HEK293 (cell line): Measurements from ENCODE around the gene XPO5.

Experiments used
- CTCF ChIA-PET: fragments of 350-600 bp; formaldehyde crosslinking; extraction: SDS; loops from one replicate; lab custom pipeline; 2021; ENCODE audit warnings: antibody characterized with exemption; lab: Yijun Ruan, JAX
- POLR2A ChIA-PET: fragments of 300-600 bp; formaldehyde crosslinking; extraction: SDS; loops from one replicate; lab custom pipeline; 2020; ENCODE audit warnings: antibody characterized with exemption, inconsistent platforms; lab: Yijun Ruan, JAX
- H3K27ac ChIP-seq: fragments of 200-500 bp; sonication (Bioruptor generic); 2 replicates; pipeline ENCODE4 v1.5.1; 2014; ENCODE audit warnings: low read depth, low read length, control low read depth, inconsistent platforms; ENCODE audit errors: extremely low read depth
- H3K36me3 ChIP-seq, 2 experiments: fragments of 200-500 bp in 1 of 2; sonication (Bioruptor generic) in 1 of 2; 1 replicate in 1 of 2; 2 replicates in 1 of 2; pipeline ENCODE4 v1.5.1; 2014 to 2017; ENCODE audit warnings: inconsistent platforms in 2 of 2, low read length in 2 of 2; ENCODE audit not compliant: control insufficient read depth in 2 of 2, insufficient read depth in 1 of 2
- H3K4me1 ChIP-seq: fragments of 200-500 bp; sonication (Bioruptor generic); 2 replicates; pipeline ENCODE4 v1.5.1; 2014; ENCODE audit warnings: mild to moderate bottlenecking, low read length, inconsistent platforms; ENCODE audit not compliant: control insufficient read depth, insufficient read depth
- H3K4me3 ChIP-seq: 2 replicates; pipeline ENCODE4 v1.5.1; 2011; ENCODE audit warnings: low read depth, mild to moderate bottlenecking, control low read depth, low read length, moderate library complexity
- H3K9me3 ChIP-seq: fragments of 200-500 bp; sonication (Bioruptor generic); 2 replicates; pipeline ENCODE4 v1.5.1; 2014; ENCODE audit warnings: low read depth, low read length, inconsistent platforms; ENCODE audit not compliant: control insufficient read depth, insufficient read depth
- PRDM1 ChIP-seq: fragments of 450-650 bp; formaldehyde crosslinking; IDR thresholded peaks from 2 replicates; pipeline ENCODE4; 2016; ENCODE audit warnings: missing biosample characterization, missing genetic modification characterization
- SALL2 ChIP-seq: fragments of 450-650 bp; formaldehyde crosslinking; IDR thresholded peaks from 2 replicates; pipeline ENCODE4 v1.5.0; 2017; ENCODE audit warnings: missing biosample characterization, mild to moderate bottlenecking, missing genetic modification characterization, borderline replicate concordance
- ZBTB10 ChIP-seq: fragments of 450-650 bp; formaldehyde crosslinking; IDR thresholded peaks from 2 replicates; pipeline ENCODE4 v1.5.1; 2016; ENCODE audit warnings: missing biosample characterization, missing genetic modification characterization
- ZBTB11 ChIP-seq: fragments of 450-650 bp; formaldehyde crosslinking; conservative IDR thresholded peaks from 2 replicates; pipeline ENCODE4 v1.5.1; 2016; ENCODE audit warnings: low read depth, missing biosample characterization, missing genetic modification characterization
- ZBTB44 ChIP-seq: fragments of 450-650 bp; IDR thresholded peaks from 2 replicates; pipeline ENCODE4 v1.5.1; 2018; ENCODE audit warnings: missing biosample characterization, mild to moderate bottlenecking, missing genetic modification characterization
- ZBTB7A ChIP-seq: fragments of 450-650 bp; formaldehyde crosslinking; IDR thresholded peaks from 2 replicates; pipeline ENCODE4 v1.5.1; 2016; ENCODE audit warnings: low read depth, missing biosample characterization, missing genetic modification characterization
- ZNF133 ChIP-seq: fragments of 450-650 bp; formaldehyde crosslinking; IDR thresholded peaks from 2 replicates; pipeline ENCODE4 v1.5.1; 2016; ENCODE audit warnings: missing biosample characterization, missing genetic modification characterization
- ZNF140 ChIP-seq: fragments of 450-650 bp; formaldehyde crosslinking; IDR thresholded peaks from 2 replicates; pipeline ENCODE4 v1.5.1; 2016; ENCODE audit warnings: missing biosample characterization, missing genetic modification characterization
- ZNF174 ChIP-seq: fragments of 450-650 bp; formaldehyde crosslinking; IDR thresholded peaks from 2 replicates; pipeline ENCODE4 v1.5.0; 2017; ENCODE audit warnings: missing biosample characterization, mild to moderate bottlenecking, missing genetic modification characterization
- ZNF223 ChIP-seq: fragments of 450-650 bp; formaldehyde crosslinking; IDR thresholded peaks from 2 replicates; pipeline ENCODE4 v1.5.1; 2016; ENCODE audit warnings: missing biosample characterization, missing genetic modification characterization
- ZNF433 ChIP-seq: fragments of 450-650 bp; formaldehyde crosslinking; IDR thresholded peaks from 2 replicates; pipeline ENCODE4 v1.5.1; 2016; ENCODE audit warnings: missing biosample characterization, missing genetic modification characterization, low read depth
- ZNF488 ChIP-seq: fragments of 450-650 bp; formaldehyde crosslinking; IDR thresholded peaks from 2 replicates; pipeline ENCODE4 v1.5.1; 2016; ENCODE audit warnings: missing biosample characterization, missing genetic modification characterization
- ZNF600 ChIP-seq: fragments of 450-650 bp; formaldehyde crosslinking; IDR thresholded peaks from 2 replicates; pipeline ENCODE4 v1.5.1; 2016; ENCODE audit warnings: missing biosample characterization, missing genetic modification characterization
- ZNF654 ChIP-seq: fragments of 450-650 bp; formaldehyde crosslinking; IDR thresholded peaks from 2 replicates; pipeline ENCODE4 v1.5.1; 2016; ENCODE audit warnings: low read depth, missing biosample characterization, missing genetic modification characterization
- ZNF777 ChIP-seq: fragments of 450-650 bp; formaldehyde crosslinking; IDR thresholded peaks from 2 replicates; pipeline ENCODE4 v1.5.1; 2017; ENCODE audit warnings: missing biosample characterization, missing genetic modification characterization, borderline replicate concordance

The XPO5 gene

GRCh38 chr6:43613721-43614395 is 38.0 kb upstream of the XPO5 start:
- POLR2A ChIA-PET, result interaction anchor here (0.7 to 1.2 kb wide), 3 partner anchors 9 to 16 kb away, joined by 3 to 9 read pairs (median 4); partner anchors contain the start of gene GTPBP2
- no peak overlapping the region for H3K4me3 ChIP-seq
- H3K36me3 ChIP-seq, result peaks cover 48 to 61% of the 10 kb centered on the region in 2 experiments
- peak overlapping the region; percentile 17; the same call in 1 of the 2 replicates for H3K27ac ChIP-seq
- H3K4me1 ChIP-seq, result no peaks in the 10 kb centered on the region
- no peaks in the 10 kb centered on the region for H3K9me3 ChIP-seq
- TF ChIP-seq ZNF600 (tag by site-specific recombination) (0 out of 2 replicates have a peak, but pooled peaks have one; percentile 28), ZBTB44 (tag by site-specific recombination) (no peak)
- CTCF ChIA-PET, result interaction anchor here (0.6 to 1.3 kb wide), 4 partner anchors 12 to 159 kb away, joined by 3 read pairs; no protein-coding TSS in a partner anchor

GRCh38 chr6:43610431-43610830 is 34.6 kb upstream of the XPO5 start:
- Histone ChIP-seq H3K9me3 (no peaks in the 10 kb centered on the region), H3K36me3 (peaks cover 61 to 77% of the 10 kb centered on the region in 2 experiments), H3K27ac (no peak overlapping the region), H3K4me1 (no peaks in the 10 kb centered on the region), H3K4me3 (no peak overlapping the region)
- TF ChIP-seq ZBTB10 (tag by site-specific recombination) (no peak), PRDM1 (tag by site-specific recombination) (no peak), ZNF140 (tag by site-specific recombination) (no peak), ZNF133 (tag by site-specific recombination) (no peak), ZNF174 (tag by site-specific recombination) (no peak), ZNF433 (no peak), ZNF223 (no peak), ZNF654 (tag by site-specific recombination) (no peak), ZBTB7A (tag by site-specific recombination) (no peak), ZNF777 (no peak), ZNF488 (tag by site-specific recombination) (no peak), ZBTB11 (no peak), SALL2 (tag by site-specific recombination) (no peak)
- ChIA-PET POLR2A (interaction anchor here (0.8 to 1.4 kb wide), 4 partner anchors 8 to 34 kb away, joined by 3 to 9 read pairs (median 4); partner anchors contain the start of gene GTPBP2), CTCF (interaction anchor here (0.6 to 6.1 kb wide), 10 partner anchors 8 to 470 kb away, joined by 3 to 63 read pairs (median 5); no protein-coding TSS in a partner anchor)
